Measurements from ENCODE around the gene CEP89. TPM values are rescaled to one million over a fixed set of nuclear protein-coding genes. Genes with fewer than 3 reads are reported as not detected.

Gene CEP89
- total and polyA plus RNA-seq, 5 experiments from 2014 or later: 6.8 to 17.8 (median 11.3) TPM

- POLR2A ChIA-PET: no interaction called here
- Mint-ChIP-seq H3K4me3 (no peak overlapping the region), H3K9me3 (no peaks in the 10 kb centered on the region), H3K27ac (no peak overlapping the region), H3K27me3 (no peaks in the 10 kb centered on the region), H3K4me1 (peaks cover 0 to 7% (median 3%) of the 10 kb centered on the region in 4 donors), H3K36me3 (peaks cover 6 to 53% (median 27%) of the 10 kb centered on the region in 3 donors)
- ATAC-seq: no peak
- no peak for DNase-seq
Observed at GRCh38 chr19:32935629-32936028, 36.1 kb downstream of the CEP89 start.

GRCh38 chr19:32933571-32933970 is 38.2 kb downstream of the CEP89 start:
- Mint-ChIP-seq H3K4me1 (peaks cover 0 to 7% (median 3%) of the 10 kb centered on the region in 4 donors), H3K36me3 (peaks cover 18 to 63% (median 43%) of the 10 kb centered on the region in 3 donors), H3K27me3 (no peaks in the 10 kb centered on the region), H3K27ac (peak overlapping the region in 4 of 10 donors; percentile 3 to 41 (median 20)), H3K4me3 (no peak overlapping the region), H3K9me3 (peaks cover 2 to 7% (median 5%) of the 10 kb centered on the region in 9 donors)
- DNase-seq: no peak
- POLR2A ChIA-PET: no interaction called here
- ATAC-seq: no peak

GRCh38 chr19:32930567-32930966 is 41.2 kb downstream of the CEP89 start:
- no peak for ATAC-seq
- POLR2A ChIA-PET: no interaction called here
- peaks cover 18 to 58% (median 54%) of the 10 kb centered on the region in 3 donors for H3K36me3 Mint-ChIP-seq

GRCh38 chr19:32928806-32929205 is 43.0 kb downstream of the CEP89 start:
- H3K27ac Mint-ChIP-seq: no peak overlapping the region
- H3K27me3 Mint-ChIP-seq: no peaks in the 10 kb centered on the region
- peaks cover 0 to 5% (median 1%) of the 10 kb centered on the region in 4 donors for H3K4me1 Mint-ChIP-seq
- POLR2A ChIA-PET: no interaction called here
- H3K9me3 Mint-ChIP-seq: peaks cover 3 to 15% (median 11%) of the 10 kb centered on the region in 9 donors
- DNase-seq: no peak
- peaks cover 18 to 68% (median 46%) of the 10 kb centered on the region in 3 donors for H3K36me3 Mint-ChIP-seq
- ATAC-seq: no peak
- H3K4me3 Mint-ChIP-seq: no peak overlapping the region

More at GRCh38 chr19:32930567-32930966, 41.2 kb downstream of the CEP89 start:
- H3K9me3 Mint-ChIP-seq: peaks cover 3 to 15% (median 11%) of the 10 kb centered on the region in 9 donors
- no peak overlapping the region for H3K27ac Mint-ChIP-seq
- DNase-seq: no peak
- no peak overlapping the region for H3K4me3 Mint-ChIP-seq
- no peaks in the 10 kb centered on the region for H3K27me3 Mint-ChIP-seq
- H3K4me1 Mint-ChIP-seq: peaks cover 0 to 7% (median 3%) of the 10 kb centered on the region in 4 donors

GRCh38 chr19:32924200-32924599 is 47.6 kb downstream of the CEP89 start:
- no peak for DNase-seq
- H3K4me1 Mint-ChIP-seq: peaks cover 0 to 2% (median 0%) of the 10 kb centered on the region in 4 donors
- H3K27ac Mint-ChIP-seq: no peak overlapping the region
- H3K4me3 Mint-ChIP-seq: no peak overlapping the region
- no peaks in the 10 kb centered on the region for H3K27me3 Mint-ChIP-seq
- peaks cover 11 to 48% (median 22%) of the 10 kb centered on the region in 3 donors for H3K36me3 Mint-ChIP-seq
- peaks cover 0 to 14% (median 11%) of the 10 kb centered on the region in 9 donors for H3K9me3 Mint-ChIP-seq
- POLR2A ChIA-PET: no interaction called here
- ATAC-seq: no peak

- H3K27me3 Mint-ChIP-seq: no peaks in the 10 kb centered on the region
- H3K9me3 Mint-ChIP-seq: no peaks in the 10 kb centered on the region
- ATAC-seq (no peak), DNase-seq (no peak)
- H3K4me1 Mint-ChIP-seq: peaks cover 0 to 4% (median 1%) of the 10 kb centered on the region in 4 donors
- no peak overlapping the region for H3K27ac Mint-ChIP-seq
- H3K36me3 Mint-ChIP-seq: peaks cover 0 to 42% (median 7%) of the 10 kb centered on the region in 3 donors
- POLR2A ChIA-PET: no interaction called here
- H3K4me3 Mint-ChIP-seq: no peak overlapping the region
Observed at GRCh38 chr19:32921624-32922023, 50.1 kb downstream of the CEP89 start.

GRCh38 chr19:32919365-32919764 is 52.4 kb downstream of the CEP89 start:
- peak overlapping the region in 1 of 10 donors; percentile 66 for H3K27ac Mint-ChIP-seq
- no peaks in the 10 kb centered on the region for H3K9me3 Mint-ChIP-seq
- peaks cover 0 to 46% (median 12%) of the 10 kb centered on the region in 3 donors for H3K36me3 Mint-ChIP-seq
- H3K4me1 Mint-ChIP-seq: peaks cover 0 to 4% (median 1%) of the 10 kb centered on the region in 4 donors
- POLR2A ChIA-PET: no interaction called here
- no peak overlapping the region for H3K4me3 Mint-ChIP-seq
- ATAC-seq (no peak), DNase-seq (no peak)
- no peaks in the 10 kb centered on the region for H3K27me3 Mint-ChIP-seq

GRCh38 chr19:32917616-32917996 is 54.2 kb downstream of the CEP89 start:
- peak overlapping the region in 3 of 10 donors; percentile 8 to 65 (median 9) for H3K27ac Mint-ChIP-seq
- no peak overlapping the region for H3K4me3 Mint-ChIP-seq
- no peak for DNase-seq
- H3K36me3 Mint-ChIP-seq: peaks cover 0 to 31% (median 9%) of the 10 kb centered on the region in 3 donors
- peaks cover 0 to 4% (median 1%) of the 10 kb centered on the region in 4 donors for H3K4me1 Mint-ChIP-seq
- POLR2A ChIA-PET: no interaction called here
- no peaks in the 10 kb centered on the region for H3K27me3 Mint-ChIP-seq
- ATAC-seq: no peak
- no peaks in the 10 kb centered on the region for H3K9me3 Mint-ChIP-seq

GRCh38 chr19:32916969-32917615 is 54.7 kb downstream of the CEP89 start:
- H3K4me1 Mint-ChIP-seq: peaks cover 0 to 4% (median 1%) of the 10 kb centered on the region in 4 donors
- H3K27ac Mint-ChIP-seq: peak overlapping the region in 3 of 10 donors; percentile 8 to 65 (median 9)
- no peaks in the 10 kb centered on the region for H3K27me3 Mint-ChIP-seq
- DNase-seq (no peak), ATAC-seq (no peak)
- H3K36me3 Mint-ChIP-seq: peaks cover 0 to 32% (median 12%) of the 10 kb centered on the region in 3 donors
- H3K9me3 Mint-ChIP-seq: no peaks in the 10 kb centered on the region
- H3K4me3 Mint-ChIP-seq: no peak overlapping the region
- POLR2A ChIA-PET: no interaction called here

- Mint-ChIP-seq H3K9me3 (no peaks in the 10 kb centered on the region), H3K36me3 (peaks cover 0 to 41% (median 14%) of the 10 kb centered on the region in 3 donors), H3K4me3 (no peak overlapping the region), H3K27me3 (no peaks in the 10 kb centered on the region), H3K27ac (peak overlapping the region in 1 of 10 donors; percentile 37), H3K4me1 (peaks cover 0 to 4% (median 2%) of the 10 kb centered on the region in 4 donors)
- POLR2A ChIA-PET: no interaction called here
- DNase-seq: no peak
- no peak for ATAC-seq
Observed at GRCh38 chr19:32914879-32915660, 56.7 kb downstream of the CEP89 start.

- Mint-ChIP-seq H3K36me3 (peaks cover 13 to 60% (median 35%) of the 10 kb centered on the region in 3 donors), H3K27me3 (no peaks in the 10 kb centered on the region), H3K27ac (no peak overlapping the region), H3K4me3 (no peak overlapping the region), H3K9me3 (peaks cover 0 to 2% (median under 1%) of the 10 kb centered on the region in 9 donors), H3K4me1 (peaks cover 0 to 4% (median 1%) of the 10 kb centered on the region in 4 donors)
- no peak for ATAC-seq
- no peak for DNase-seq
- POLR2A ChIA-PET: no interaction called here
Observed at GRCh38 chr19:32911467-32911866, 60.3 kb downstream of the CEP89 start.

GRCh38 chr19:32910874-32911273 is 60.9 kb downstream of the CEP89 start:
- Mint-ChIP-seq H3K4me1 (peaks cover 0 to 4% (median 1%) of the 10 kb centered on the region in 4 donors), H3K4me3 (no peak overlapping the region), H3K27me3 (no peaks in the 10 kb centered on the region), H3K27ac (no peak overlapping the region), H3K9me3 (peaks cover 0 to 8% (median 6%) of the 10 kb centered on the region in 9 donors), H3K36me3 (peaks cover 19 to 55% (median 39%) of the 10 kb centered on the region in 3 donors)
- POLR2A ChIA-PET: no interaction called here
- DNase-seq (no peak), ATAC-seq (no peak)

GRCh38 chr19:32910094-32910493 is 61.7 kb downstream of the CEP89 start:
- Mint-ChIP-seq H3K4me3 (no peak overlapping the region), H3K4me1 (peaks cover 0 to 4% (median 1%) of the 10 kb centered on the region in 4 donors), H3K27ac (no peak overlapping the region), H3K27me3 (no peaks in the 10 kb centered on the region), H3K36me3 (peaks cover 23 to 55% (median 44%) of the 10 kb centered on the region in 3 donors), H3K9me3 (peaks cover 0 to 14% (median 10%) of the 10 kb centered on the region in 9 donors)
- DNase-seq (no peak), ATAC-seq (no peak)
- POLR2A ChIA-PET: no interaction called here

Measured in naive thymus-derived CD8-positive, alpha-beta T cell (primary cell).